ENCODE results near the gene LTBP3.

Gene LTBP3

DNA sequence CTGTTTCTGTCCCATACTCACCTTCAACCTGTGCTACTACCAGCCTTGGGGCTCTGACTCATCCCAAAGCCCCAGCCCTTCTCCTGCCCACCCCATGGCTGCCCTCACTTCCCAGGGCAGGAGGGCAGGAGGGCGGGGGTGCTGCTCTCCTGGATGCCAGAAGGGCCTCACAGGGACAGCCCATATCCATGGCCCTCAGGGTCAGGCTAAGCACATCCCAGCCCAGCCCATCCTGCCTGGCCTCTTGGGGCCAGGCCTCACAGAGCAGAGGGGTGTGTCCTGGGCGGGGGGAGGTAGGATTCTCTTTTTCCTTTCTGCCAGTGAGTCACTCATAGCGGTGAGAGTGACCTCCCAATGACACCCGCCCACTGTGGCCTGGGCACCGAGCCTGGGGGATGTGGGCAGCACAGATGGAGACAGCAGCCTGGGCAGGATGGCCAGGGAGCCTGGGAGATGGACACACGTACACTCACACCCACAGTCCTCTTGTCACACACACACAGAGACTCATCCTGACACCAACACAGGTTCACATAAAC lies 2.4 kb downstream of the LTBP3 start:
- DNase-seq (ENCODE audit: extremely low read depth in 1 of 2, low read depth in 1 of 2): no peak

- DNase-seq (ENCODE audit: extremely low read depth in 1 of 2, low read depth in 1 of 2): no peak
These were observed 3.2 kb downstream of the LTBP3 start for GRCh38 chr11:65554842-65555430.

DNA sequence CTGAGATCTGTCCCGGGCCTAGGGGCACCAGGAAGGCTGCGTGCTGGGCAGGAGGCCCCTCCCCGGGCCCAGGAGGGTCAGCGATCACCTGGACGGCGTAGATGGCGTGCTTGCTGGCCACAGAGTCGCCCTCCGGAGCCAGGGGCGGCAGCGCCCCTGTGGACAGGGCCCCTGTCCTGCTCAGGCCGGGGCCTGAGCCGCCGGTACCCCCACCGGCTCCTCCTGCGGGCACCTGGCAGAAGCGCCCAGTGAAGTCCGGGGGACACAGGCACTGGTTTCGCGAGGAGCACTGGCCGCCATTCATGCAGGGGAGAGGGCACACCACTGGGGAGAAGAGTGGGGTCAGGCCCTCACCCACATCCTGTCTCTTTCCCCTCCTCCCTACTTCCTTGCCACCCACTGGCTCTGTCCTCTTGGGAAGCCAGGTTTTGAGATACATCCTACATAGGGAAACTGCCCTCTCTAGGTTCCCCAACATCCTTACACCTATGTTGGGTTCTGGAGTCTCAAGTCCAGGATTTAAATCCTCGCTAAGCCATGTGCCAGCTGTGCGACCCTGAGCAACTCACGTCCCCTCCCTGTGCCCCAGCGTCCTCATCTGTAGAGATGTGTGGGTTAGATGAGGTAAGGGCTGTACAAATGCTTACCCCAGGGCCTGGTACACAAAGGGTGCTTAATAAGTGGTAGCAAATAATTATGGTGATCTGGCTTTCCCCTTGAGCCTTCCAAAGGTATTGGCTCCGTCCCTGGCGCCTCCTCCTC lies 3.9 kb downstream of the LTBP3 start:
- no peak for DNase-seq (ENCODE audit: extremely low read depth in 1 of 2, low read depth in 1 of 2)

DNA sequence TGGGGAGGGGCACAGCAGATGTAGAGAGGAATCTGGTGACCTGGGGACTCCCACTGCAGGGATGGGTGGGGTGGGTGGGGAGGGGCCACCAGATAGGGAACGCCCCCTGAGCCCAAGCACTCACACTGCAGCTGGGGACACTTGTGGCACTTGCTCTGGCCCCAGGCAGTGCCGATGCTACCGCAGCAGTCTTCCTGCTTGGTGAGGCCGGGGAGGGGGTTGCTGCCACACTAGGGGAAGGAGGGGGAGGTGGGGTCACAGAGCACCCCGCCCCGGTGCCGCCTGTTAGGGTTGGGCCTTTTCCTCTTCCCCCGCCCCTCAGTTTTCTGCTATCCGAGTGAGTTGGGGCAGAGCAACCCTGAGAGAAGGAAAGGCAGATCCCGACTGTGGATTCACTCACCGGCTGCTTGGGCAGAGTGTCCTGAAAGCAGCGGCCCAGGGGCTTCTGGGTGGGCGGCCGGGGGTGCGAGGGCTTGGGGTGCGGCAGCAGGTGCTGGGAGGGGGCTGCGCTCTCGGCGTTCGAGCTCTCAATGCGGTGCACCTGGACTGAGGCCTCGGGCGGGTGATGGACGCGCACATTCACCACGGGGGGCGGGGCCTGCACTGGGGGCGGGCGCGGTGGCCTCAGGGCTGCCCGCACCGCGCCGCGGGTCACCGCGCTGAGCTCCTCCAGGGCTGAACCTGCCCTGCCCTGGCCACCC lies 4.7 kb downstream of the LTBP3 start:
- no peak for DNase-seq (ENCODE audit: extremely low read depth in 1 of 2, low read depth in 1 of 2)

- no peak for DNase-seq (ENCODE audit: extremely low read depth in 1 of 2, low read depth in 1 of 2)
These were observed 5.7 kb downstream of the LTBP3 start for GRCh38 chr11:65552388-65552951.

- DNase-seq (ENCODE audit: extremely low read depth in 1 of 2, low read depth in 1 of 2): no peak
These were observed 6.4 kb downstream of the LTBP3 start for GRCh38 chr11:65551572-65552387.

- no peak for DNase-seq (ENCODE audit: extremely low read depth in 1 of 2, low read depth in 1 of 2)
These were observed 9.1 kb downstream of the LTBP3 start for GRCh38 chr11:65549096-65549495.

- DNase-seq (ENCODE audit: extremely low read depth in 1 of 2, low read depth in 1 of 2): no peak
These were observed 9.8 kb downstream of the LTBP3 start for GRCh38 chr11:65548395-65548794.

DNA sequence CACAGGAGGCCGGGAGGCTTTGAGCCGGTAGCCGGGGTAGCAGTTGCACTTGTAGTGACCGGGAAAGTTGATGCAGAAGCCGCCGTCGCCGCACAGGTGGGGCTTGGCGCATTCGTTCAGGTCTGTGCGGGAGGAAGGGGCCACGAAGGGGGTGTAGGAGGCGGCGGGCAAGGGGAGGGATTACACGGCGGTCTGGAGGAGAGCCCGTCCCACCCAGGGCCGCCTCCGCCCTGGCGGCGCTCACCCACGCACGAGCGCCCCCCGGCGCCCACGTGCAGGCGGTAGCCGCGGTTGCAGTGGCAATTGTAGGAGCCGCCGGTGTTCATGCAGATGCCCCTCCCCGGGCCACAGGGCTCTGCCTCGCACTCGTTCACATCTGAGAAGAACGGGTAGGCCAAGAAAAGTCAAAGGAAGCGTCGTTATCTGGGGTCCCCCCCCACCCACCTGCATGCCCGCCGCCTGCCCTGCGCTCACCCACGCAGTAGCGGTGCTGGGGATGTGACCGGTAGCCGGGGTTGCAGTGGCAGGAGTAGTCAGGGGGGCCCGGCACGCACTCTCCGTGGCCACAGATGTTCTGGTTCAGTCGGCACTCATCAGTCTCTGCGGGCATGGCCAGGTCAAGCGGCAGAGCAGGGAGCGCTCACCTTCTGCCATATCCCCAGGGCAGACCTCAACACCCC lies 10.6 kb downstream of the LTBP3 start:
- DNase-seq (ENCODE audit: extremely low read depth in 1 of 2, low read depth in 1 of 2): no peak

- DNase-seq (ENCODE audit: extremely low read depth in 1 of 2, low read depth in 1 of 2): peak; percentile 92 to 96
These were observed 11.8 kb downstream of the LTBP3 start for GRCh38 chr11:65546217-65546958.

DNA sequence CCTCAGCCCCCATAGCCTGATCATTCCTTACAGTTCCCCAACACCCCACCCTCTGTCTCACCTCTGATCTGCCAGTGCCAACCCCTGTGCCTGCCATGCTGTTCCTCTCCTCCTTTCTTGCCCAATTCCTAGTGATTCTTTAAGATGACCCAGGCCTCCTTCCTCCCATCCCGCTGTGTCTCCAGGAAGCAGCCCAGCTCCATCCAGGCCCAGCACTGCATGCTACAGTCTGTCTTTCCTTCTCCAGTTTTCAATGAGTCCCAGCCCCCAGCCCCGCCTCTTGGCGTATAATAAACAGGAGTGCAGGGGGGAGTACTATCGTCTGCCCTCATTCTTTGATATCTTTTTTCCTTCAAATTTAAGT lies 12.3 kb downstream of the LTBP3 start:
- no peak for DNase-seq (ENCODE audit: extremely low read depth in 1 of 2, low read depth in 1 of 2)

- no peak for DNase-seq (ENCODE audit: extremely low read depth in 1 of 2, low read depth in 1 of 2)
These were observed 15.3 kb downstream of the LTBP3 start for GRCh38 chr11:65542738-65543390.

DNA sequence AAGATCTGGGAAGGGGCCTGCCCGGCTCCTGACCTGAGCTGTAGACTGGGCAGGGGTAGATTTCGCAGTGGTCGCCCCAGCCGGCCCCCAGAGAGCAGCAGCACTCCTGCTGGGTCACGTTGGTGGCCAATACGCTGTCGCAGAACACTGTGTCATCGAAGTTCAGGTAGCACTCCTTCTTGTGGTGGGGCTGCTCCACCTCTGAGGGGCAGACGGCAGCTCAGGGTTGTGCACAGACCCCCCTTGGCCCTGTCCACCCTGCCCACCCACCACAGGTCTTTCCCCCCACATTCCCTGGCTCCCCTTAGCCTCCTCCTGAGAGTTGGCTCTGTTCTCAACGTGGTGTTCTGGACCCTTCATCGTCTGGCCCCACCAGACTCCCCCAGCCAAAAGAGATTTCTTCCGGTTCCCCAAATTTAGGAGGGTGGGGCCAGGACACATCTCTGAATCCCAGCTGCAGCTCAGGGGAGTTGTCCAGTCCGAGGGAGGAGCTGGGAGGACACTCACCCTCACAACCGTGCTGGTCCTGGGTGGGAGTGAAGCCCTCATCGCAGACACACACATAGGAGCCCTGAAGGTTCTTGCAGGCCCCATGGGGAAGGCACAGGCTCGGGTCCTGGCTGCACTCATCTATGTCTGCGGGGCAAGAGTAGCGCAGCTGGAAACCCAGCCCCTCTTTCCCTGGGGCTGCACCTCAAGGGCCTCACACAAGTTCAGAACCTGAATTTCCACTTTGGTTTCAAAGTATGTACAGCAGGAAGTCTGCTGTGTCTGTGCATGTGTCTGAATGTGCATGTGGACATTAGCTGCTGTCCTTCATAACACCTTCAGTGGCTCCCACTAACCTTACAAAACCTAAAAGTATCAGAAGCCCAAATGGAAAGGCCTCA lies 16.8 kb downstream of the LTBP3 start:
- no peak for DNase-seq (ENCODE audit: extremely low read depth in 1 of 2, low read depth in 1 of 2)

DNA sequence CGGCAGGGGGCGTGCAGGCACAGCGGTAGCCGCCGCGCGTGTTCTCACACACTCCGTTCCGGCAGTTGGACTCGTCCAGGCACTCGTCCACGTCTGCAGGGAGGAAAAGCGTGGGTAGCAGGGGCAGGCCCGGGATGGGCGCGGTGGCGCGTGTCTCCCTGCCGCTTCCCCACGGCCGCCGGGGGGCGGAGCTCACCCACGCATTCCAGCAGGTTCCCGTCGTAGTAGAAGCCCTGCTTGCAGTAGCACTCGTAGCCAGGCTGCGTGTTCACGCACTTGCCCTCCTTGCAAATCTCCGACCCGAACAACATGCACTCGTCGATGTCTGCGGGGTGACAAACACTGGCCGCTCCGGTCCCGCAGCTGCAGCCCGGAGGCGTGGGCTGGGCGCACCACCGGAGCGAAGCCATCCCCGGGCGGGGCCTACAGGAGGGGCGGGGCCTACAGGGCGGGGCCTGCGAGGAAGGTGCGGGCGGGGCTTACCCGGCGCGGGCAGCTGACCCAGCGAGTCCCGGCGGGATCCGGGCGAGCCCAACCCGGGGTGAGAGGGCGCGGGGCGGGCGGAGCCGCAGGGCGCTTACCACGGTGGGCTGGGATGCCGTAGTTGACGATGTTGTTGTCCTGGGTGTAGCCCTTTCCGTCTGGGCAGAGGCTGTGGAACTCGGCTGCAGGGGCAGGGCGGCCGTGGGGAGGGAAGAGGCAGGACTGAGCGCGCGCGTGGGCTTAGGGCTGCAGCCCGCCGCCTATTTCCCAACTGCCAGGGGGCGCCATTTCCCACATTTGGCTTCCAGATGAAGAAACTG lies 17.7 kb downstream of the LTBP3 start:
- DNase-seq (ENCODE audit: extremely low read depth in 1 of 2, low read depth in 1 of 2): peak; percentile 71 to 77

- DNase-seq (ENCODE audit: extremely low read depth in 1 of 2, low read depth in 1 of 2): no peak
These were observed 18.3 kb downstream of the LTBP3 start for GRCh38 chr11:65539744-65540289.

DNA sequence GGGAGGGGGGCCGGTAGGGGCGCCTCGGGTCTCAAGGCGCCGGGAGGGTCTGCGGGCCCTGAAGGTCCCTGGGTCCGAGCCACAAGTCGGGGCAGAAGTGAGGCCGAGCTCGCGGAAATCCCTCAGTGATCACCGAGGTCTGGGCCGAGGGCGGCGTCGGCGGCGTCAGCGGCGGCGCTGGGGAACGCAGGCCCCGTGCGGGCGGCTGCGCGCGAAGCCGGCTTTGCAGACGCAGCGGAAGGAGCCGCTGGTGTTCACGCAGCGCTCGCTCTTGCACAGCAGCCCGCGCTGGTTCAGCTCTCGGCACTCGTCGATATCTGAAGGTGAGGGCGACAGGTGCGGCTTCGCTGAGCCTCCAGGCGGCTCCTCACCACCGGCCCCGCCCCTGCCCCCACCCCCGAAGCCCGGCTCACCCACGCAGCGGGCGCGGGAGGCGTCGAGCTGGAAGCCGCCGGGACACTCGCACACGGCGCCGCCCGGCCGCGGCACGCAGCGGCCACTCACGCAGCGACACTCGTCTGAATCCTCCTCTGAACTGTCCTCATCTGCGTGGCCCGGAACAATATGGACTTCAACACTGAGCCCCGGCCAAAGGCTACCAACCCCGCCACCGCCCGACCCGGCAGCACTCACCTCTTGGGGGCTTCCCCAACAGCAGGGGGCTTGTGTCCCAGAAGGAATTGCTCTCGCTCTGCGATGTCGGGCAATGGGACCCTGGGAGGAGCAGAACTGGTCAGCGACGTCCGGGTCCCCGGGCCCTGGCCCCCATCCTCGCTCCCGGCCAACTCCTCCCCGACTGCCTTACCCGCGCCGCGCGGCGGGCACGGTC lies 19.0 kb downstream of the LTBP3 start:
- no peak for DNase-seq (ENCODE audit: extremely low read depth in 1 of 2, low read depth in 1 of 2)

Measured in stimulated activated CD8-positive, alpha-beta memory T cell treated with anti-CD3 and anti-CD28 coated beads, Interleukin-7, amount 100 ng/mL, for 48 hours (primary cell).